Measurements from ENCODE around the gene CUX1. TPM values are rescaled to one million over a fixed set of nuclear protein-coding genes. Genes with fewer than 3 reads are reported as not detected.

Gene CUX1
- total RNA-seq, 1 donor from 2014 or later = 56.5 TPM

DNA sequence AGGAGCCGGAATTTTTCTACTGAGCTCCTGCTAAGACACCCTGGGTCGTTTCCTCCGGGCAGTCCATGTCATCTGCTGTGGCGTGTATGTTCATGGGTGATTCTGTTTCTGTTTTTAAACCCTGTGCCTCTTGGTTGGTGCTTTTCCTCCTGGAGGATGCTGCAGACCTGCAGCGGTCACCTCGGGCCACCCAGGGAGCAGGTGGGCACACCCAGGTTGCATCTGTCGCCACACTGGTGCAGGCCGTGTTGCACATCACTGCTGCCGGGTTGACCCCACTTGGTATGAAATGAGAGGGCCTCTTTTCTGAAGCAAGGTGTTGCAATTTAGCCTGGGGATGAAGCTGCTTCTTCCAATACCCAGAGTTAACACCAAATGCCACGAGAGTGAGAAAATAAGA is 127.2 kb downstream of the CUX1 start:
- DNase-seq = no peak
- peaks cover 7% of the 10 kb centered on the region for H3K9me3 Mint-ChIP-seq (ENCODE audit: unreplicated experiment)
- TF ChIP-seq, protein P1, sequence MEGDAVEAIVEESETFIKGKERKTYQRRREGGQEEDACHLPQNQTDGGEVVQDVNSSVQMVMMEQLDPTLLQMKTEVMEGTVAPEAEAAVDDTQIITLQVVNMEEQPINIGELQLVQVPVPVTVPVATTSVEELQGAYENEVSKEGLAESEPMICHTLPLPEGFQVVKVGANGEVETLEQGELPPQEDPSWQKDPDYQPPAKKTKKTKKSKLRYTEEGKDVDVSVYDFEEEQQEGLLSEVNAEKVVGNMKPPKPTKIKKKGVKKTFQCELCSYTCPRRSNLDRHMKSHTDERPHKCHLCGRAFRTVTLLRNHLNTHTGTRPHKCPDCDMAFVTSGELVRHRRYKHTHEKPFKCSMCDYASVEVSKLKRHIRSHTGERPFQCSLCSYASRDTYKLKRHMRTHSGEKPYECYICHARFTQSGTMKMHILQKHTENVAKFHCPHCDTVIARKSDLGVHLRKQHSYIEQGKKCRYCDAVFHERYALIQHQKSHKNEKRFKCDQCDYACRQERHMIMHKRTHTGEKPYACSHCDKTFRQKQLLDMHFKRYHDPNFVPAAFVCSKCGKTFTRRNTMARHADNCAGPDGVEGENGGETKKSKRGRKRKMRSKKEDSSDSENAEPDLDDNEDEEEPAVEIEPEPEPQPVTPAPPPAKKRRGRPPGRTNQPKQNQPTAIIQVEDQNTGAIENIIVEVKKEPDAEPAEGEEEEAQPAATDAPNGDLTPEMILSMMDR (IDR thresholded peaks at IDR 0.05; ENCODE audit: partially characterized antibody, unreplicated experiment) = no peak
- H3K27ac Mint-ChIP-seq (ENCODE audit: unreplicated experiment) = no peak overlapping the region
- peaks cover 29% of the 10 kb centered on the region for H3K4me1 Mint-ChIP-seq (ENCODE audit: low read depth, unreplicated experiment)
- H3K27me3 Mint-ChIP-seq (ENCODE audit: unreplicated experiment) = peaks cover 10% of the 10 kb centered on the region
- no peaks in the 10 kb centered on the region for H3K36me3 Mint-ChIP-seq (ENCODE audit: unreplicated experiment)
- H3K4me3 Mint-ChIP-seq (ENCODE audit: unreplicated experiment) = no peak overlapping the region

DNA sequence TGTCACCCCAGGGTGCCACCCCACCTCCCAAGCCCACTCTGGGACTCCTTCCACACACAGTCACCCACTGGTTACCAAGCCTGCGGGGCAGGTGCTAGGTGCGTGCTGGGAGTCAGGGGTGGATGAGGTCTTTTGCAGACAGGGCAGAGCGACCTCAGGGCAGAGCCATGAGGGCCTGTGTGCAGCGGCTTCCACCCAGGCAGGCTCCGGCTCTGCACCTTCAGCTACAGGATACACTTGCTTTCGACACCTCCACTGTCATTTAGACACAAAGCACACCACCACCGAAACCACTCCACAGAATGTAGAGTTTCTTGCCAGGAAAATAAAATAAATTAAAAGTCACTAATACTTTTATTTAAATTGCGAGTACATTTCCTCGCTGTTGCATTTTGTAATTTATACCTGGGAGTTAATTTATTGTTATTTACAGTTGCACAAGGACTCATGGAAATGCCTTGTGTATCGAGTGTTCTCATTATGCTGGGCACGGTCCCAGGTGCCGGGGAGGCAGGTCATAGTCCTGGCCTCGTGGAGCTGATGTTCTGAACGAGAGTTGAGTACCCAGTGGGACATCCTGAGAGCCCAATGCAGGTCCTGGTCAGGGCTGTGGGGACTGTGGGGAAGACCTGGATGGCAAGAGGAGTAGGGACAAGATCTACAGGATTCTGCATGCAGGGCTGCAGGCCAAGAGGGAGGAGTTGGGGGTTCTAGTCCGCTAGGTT is 127.8 kb downstream of the CUX1 start:
- peaks cover 29% of the 10 kb centered on the region for H3K4me1 Mint-ChIP-seq (ENCODE audit: low read depth, unreplicated experiment)
- peaks cover 7% of the 10 kb centered on the region for H3K9me3 Mint-ChIP-seq (ENCODE audit: unreplicated experiment)

DNA sequence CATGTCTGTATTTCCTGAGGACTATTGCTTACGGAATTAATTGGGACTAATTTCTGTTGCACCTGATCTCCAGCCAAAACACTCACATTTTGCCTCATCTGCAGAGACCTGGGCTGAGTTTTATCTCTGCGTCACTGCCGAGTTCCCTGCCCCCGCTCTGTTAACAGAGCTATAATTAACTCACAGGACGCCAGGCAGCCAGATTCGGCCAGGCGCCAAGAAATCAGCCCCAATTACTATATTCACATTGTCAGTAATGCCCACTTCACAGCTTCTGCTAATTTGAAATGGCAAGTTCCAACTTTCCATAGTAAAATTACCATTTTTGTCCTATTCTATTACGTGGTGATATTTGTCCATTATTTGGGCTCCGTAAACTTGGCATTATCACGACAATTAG is 130.5 kb downstream of the CUX1 start:
- Mint-ChIP-seq H3K4me3 (ENCODE audit: unreplicated experiment) (no peak overlapping the region), H3K36me3 (ENCODE audit: unreplicated experiment) (no peaks in the 10 kb centered on the region), H3K27ac (ENCODE audit: unreplicated experiment) (peak overlapping the region; percentile 52), H3K27me3 (ENCODE audit: unreplicated experiment) (peaks cover 8% of the 10 kb centered on the region), H3K9me3 (ENCODE audit: unreplicated experiment) (peaks cover 9% of the 10 kb centered on the region), H3K4me1 (ENCODE audit: low read depth, unreplicated experiment) (peaks cover 18% of the 10 kb centered on the region)
- TF ChIP-seq, protein P1 (IDR thresholded peaks at IDR 0.05; ENCODE audit: partially characterized antibody, unreplicated experiment) = no peak
- no peak for DNase-seq

More for the DNA sequence above, 127.8 kb downstream of the CUX1 start:
- no peak for DNase-seq
- H3K36me3 Mint-ChIP-seq (ENCODE audit: unreplicated experiment) = no peaks in the 10 kb centered on the region
- no peak overlapping the region for H3K4me3 Mint-ChIP-seq (ENCODE audit: unreplicated experiment)
- H3K27ac Mint-ChIP-seq (ENCODE audit: unreplicated experiment) = no peak overlapping the region
- TF ChIP-seq, protein P1 (IDR thresholded peaks at IDR 0.05; ENCODE audit: partially characterized antibody, unreplicated experiment) = no peak
- H3K27me3 Mint-ChIP-seq (ENCODE audit: unreplicated experiment) = peaks cover 10% of the 10 kb centered on the region

DNA sequence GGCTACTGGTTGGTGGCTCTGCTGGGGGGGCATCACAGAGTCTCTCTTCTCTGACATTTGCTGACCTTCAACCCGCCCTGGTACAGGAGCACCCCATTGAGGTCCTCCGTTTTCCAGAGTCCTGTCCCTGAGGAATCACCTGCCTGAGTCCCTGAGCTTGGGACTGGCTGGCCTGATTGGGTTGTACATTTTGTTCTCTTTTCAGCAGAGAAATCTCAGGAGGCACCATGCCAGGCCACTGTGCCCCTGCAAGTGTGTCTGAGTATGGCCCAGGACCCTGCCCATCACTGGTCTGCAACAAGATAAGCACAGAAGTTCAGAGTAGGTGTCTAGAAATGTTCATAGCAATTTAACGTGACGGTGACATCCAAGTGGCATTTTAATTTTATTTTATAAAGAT is 131.2 kb downstream of the CUX1 start:
- Mint-ChIP-seq H3K36me3 (ENCODE audit: unreplicated experiment) (no peaks in the 10 kb centered on the region), H3K4me1 (ENCODE audit: low read depth, unreplicated experiment) (peaks cover 15% of the 10 kb centered on the region), H3K27me3 (ENCODE audit: unreplicated experiment) (peaks cover 8% of the 10 kb centered on the region), H3K4me3 (ENCODE audit: unreplicated experiment) (no peak overlapping the region), H3K9me3 (ENCODE audit: unreplicated experiment) (peaks cover 10% of the 10 kb centered on the region), H3K27ac (ENCODE audit: unreplicated experiment) (no peak overlapping the region)
- TF ChIP-seq, protein P1 (IDR thresholded peaks at IDR 0.05; ENCODE audit: partially characterized antibody, unreplicated experiment) = no peak
- DNase-seq = no peak

DNA sequence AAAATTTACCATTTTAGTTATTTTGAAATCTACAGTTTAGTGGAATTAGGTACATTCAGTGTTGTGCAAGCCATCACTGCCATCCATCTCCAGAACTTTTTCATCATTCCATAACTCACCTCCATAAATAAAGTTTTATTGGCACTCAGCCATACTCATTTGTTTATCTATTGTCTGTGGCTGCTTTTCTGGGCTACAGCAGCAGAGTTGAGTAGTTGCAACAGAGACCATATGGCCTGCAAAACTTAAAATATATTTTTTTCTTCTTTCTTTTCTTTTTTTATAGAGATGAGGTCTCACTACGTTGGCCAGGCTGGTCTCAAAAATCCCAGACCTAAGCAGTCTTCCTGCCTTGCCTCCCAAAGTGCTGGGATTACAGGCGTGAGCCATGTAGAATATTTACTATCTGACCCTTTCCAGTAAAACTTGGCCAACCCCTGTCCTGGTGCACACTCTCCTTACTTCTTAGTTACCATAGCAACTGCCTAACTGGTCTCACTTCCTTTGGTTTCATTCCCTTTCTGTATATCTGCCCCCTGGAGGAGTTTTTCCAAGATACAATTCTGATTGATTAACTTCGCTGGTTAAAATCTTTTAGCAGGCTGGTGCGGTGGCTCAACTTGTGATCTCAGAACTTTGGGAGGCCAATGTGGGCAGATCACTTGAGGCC is 133.2 kb downstream of the CUX1 start:
- Mint-ChIP-seq H3K9me3 (ENCODE audit: unreplicated experiment) (peaks cover 8% of the 10 kb centered on the region), H3K27me3 (ENCODE audit: unreplicated experiment) (peaks cover 5% of the 10 kb centered on the region), H3K4me3 (ENCODE audit: unreplicated experiment) (no peak overlapping the region), H3K36me3 (ENCODE audit: unreplicated experiment) (no peaks in the 10 kb centered on the region), H3K27ac (ENCODE audit: unreplicated experiment) (no peak overlapping the region), H3K4me1 (ENCODE audit: low read depth, unreplicated experiment) (peaks cover 8% of the 10 kb centered on the region)
- no peak for DNase-seq
- TF ChIP-seq, protein P1 (IDR thresholded peaks at IDR 0.05; ENCODE audit: partially characterized antibody, unreplicated experiment) = peak; percentile 11
